ENCODE measurements around the gene CYP1A2. TPM values are rescaled to one million over a fixed set of nuclear protein-coding genes. Genes with fewer than 3 reads are reported as not detected.

Gene CYP1A2
- not detected in 2 replicates for polyA plus RNA-seq (2012; rRNA removed)
- not detected in 2 replicates for polyA plus RNA-seq (2012; cell fraction: cytosol; rRNA removed)
- not detected in 2 replicates for polyA plus RNA-seq (2012; cell fraction: nucleus; rRNA removed)

DNA sequence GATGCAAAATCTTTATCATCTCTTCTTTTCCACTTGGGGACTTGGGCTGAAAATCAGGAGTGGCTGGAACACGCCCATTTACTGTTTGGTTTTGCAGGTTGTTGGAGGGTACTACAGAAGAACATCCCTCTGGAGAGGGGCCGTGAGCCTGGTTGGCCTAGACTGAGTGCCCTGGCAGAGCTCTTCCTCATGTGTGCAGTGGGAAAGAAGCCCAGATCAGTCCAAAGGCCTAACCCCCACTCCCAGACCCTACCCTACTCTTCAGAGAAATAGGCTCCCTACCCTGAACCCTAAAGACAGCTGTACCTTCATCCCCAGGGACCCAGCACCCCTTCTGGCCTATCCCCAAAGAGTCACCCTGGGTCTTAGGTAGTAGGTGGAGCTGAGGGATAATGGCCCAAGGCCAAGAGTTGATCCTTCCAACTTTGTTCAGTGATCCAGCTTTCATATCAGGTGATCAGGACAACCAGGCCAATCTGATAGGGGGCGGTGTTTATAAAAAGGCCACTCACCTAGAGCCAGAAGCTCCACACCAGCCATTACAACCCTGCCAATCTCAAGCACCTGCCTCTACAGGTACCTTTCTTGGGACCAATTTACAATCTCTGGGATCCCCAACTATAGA is at the start of gene CYP1A2:
CYP1A2 (plus strand) TSS at position 524 of the 625 bp plus-strand sequence. CDS start 894 bp downstream, outside the sequence.
- no peak for DNase-seq
- no peaks in the 10 kb centered on the region for H3K36me3 ChIP-seq (replicated peaks in 1 of 2; ENCODE audit: control insufficient read depth in 1 of 2, insufficient read depth in 2 of 2, low read length in 1 of 2)
- no peaks in the 10 kb centered on the region for H4K20me1 ChIP-seq (ENCODE audit: insufficient read depth)
- H3K27me3 ChIP-seq (ENCODE audit: insufficient read depth), result peaks cover 4% of the 10 kb centered on the region; the same call in 1 of the 2 replicates
- H3K4me3 ChIP-seq (ENCODE audit: low read depth in 2 of 2, low read length in 1 of 2), result no peak within 1 kb of the TSS
- H3K79me2 ChIP-seq (ENCODE audit: insufficient read depth), result no peaks in the 10 kb centered on the region
- 69% methylated on average over 2 of the region's 3 CpGs for WGBS (ENCODE audit: low lambda C conversion rate)
- ChIA-PET CTCF (interaction anchor here (0.6 to 3.3 kb wide), 5 partner anchors 9 to 938 kb away, joined by 3 to 24 read pairs (median 3); no protein-coding TSS in a partner anchor), POLR2A (no interaction called here)
- no peak for TF ChIP-seq MXI1 (IDR thresholded peaks at IDR 0.05; ENCODE audit: low read depth, low read length)
- TF ChIP-seq ELF1 (IDR thresholded peaks at IDR 0.05), result no peak
- no peak for TF ChIP-seq EZH2phosphoT487 (IDR thresholded peaks at IDR 0.05; ENCODE audit: borderline replicate concordance, low read depth)
- TF ChIP-seq, protein P1, sequence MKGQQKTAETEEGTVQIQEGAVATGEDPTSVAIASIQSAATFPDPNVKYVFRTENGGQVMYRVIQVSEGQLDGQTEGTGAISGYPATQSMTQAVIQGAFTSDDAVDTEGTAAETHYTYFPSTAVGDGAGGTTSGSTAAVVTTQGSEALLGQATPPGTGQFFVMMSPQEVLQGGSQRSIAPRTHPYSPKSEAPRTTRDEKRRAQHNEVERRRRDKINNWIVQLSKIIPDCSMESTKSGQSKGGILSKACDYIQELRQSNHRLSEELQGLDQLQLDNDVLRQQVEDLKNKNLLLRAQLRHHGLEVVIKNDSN (IDR thresholded peaks at IDR 0.05; ENCODE audit: borderline replicate concordance, low read depth), result no peak
- no peak for TF ChIP-seq TAF1 (IDR thresholded peaks at IDR 0.05; ENCODE audit: borderline replicate concordance, low read depth, low read length)
- TF ChIP-seq CHD2 (IDR thresholded peaks at IDR 0.05; ENCODE audit: low read length, partially characterized antibody), result no peak
- no peak for TF ChIP-seq SIN3A (IDR thresholded peaks at IDR 0.05; ENCODE audit: borderline replicate concordance, low read depth, low read length)
- TF ChIP-seq MAX (IDR thresholded peaks at IDR 0.05; ENCODE audit: low read depth), result no peak
- H3F3A ChIP-seq (replicated peaks; ENCODE audit: insufficient read depth), result peaks cover 10% of the 10 kb centered on the region
- H3K9ac ChIP-seq, result no peak within 1 kb of the TSS
- H3K4me1 ChIP-seq (ENCODE audit: control insufficient read depth in 1 of 2, insufficient read depth in 2 of 2, low read depth in 1 of 2, low read length in 1 of 2), result no peaks in the 10 kb centered on the region
- no peak within 1 kb of the TSS for H3K27ac ChIP-seq (ENCODE audit: low read depth in 2 of 2, low read length in 1 of 2)
- H3K9me2 ChIP-seq, result no peaks in the 10 kb centered on the region
- no peaks in the 10 kb centered on the region for H3K9me3 ChIP-seq
- no peak within 1 kb of the TSS for H2AFZ ChIP-seq (ENCODE audit: low read depth)
- no peak within 1 kb of the TSS for H3K4me2 ChIP-seq

DNA sequence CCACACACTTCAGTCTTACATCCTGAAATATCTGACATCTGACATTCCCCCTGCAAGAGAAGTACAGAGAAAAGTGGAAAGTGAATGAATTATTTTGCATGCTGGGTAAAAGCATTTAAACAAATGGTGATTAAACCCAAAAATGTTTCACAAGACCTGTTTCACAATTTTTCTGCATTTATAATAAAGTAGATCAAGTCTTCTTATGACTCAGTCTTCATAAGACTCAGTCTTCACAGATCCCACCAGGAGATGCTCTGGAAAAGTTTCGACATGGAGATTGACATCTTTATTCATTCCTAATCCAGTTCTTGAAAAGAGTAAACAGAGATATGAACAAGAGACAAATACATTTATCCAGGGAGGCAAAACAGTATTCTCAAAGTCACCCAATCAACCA is 39.6 kb upstream of the CYP1A2 start:
- POLR2A ChIA-PET, result no interaction called here
- TF ChIP-seq PBX3 (IDR thresholded peaks at IDR 0.05) (no peak), TCF12 (IDR thresholded peaks at IDR 0.05) (no peak), SMC3 (IDR thresholded peaks at IDR 0.05; ENCODE audit: low read depth, low read length) (no peak), ZBTB33 (IDR thresholded peaks at IDR 0.05; ENCODE audit: borderline replicate concordance, low read depth) (no peak), MEF2A (IDR thresholded peaks at IDR 0.05; ENCODE audit: borderline replicate concordance, low read depth) (no peak), FOXJ3 (CRISPR knock-in tag; IDR thresholded peaks at IDR 0.05) (no peak), RAD21 (IDR thresholded peaks at IDR 0.05; ENCODE audit: low read length) (no peak), NFIC (IDR thresholded peaks at IDR 0.05; ENCODE audit: borderline replicate concordance) (no peak), MXI1 (IDR thresholded peaks at IDR 0.05; ENCODE audit: low read depth, low read length) (no peak)
- TF ChIP-seq, protein P2, sequence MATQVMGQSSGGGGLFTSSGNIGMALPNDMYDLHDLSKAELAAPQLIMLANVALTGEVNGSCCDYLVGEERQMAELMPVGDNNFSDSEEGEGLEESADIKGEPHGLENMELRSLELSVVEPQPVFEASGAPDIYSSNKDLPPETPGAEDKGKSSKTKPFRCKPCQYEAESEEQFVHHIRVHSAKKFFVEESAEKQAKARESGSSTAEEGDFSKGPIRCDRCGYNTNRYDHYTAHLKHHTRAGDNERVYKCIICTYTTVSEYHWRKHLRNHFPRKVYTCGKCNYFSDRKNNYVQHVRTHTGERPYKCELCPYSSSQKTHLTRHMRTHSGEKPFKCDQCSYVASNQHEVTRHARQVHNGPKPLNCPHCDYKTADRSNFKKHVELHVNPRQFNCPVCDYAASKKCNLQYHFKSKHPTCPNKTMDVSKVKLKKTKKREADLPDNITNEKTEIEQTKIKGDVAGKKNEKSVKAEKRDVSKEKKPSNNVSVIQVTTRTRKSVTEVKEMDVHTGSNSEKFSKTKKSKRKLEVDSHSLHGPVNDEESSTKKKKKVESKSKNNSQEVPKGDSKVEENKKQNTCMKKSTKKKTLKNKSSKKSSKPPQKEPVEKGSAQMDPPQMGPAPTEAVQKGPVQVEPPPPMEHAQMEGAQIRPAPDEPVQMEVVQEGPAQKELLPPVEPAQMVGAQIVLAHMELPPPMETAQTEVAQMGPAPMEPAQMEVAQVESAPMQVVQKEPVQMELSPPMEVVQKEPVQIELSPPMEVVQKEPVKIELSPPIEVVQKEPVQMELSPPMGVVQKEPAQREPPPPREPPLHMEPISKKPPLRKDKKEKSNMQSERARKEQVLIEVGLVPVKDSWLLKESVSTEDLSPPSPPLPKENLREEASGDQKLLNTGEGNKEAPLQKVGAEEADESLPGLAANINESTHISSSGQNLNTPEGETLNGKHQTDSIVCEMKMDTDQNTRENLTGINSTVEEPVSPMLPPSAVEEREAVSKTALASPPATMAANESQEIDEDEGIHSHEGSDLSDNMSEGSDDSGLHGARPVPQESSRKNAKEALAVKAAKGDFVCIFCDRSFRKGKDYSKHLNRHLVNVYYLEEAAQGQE (IDR thresholded peaks at IDR 0.05; ENCODE audit: low read depth, low read length), result no peak

More for the DNA sequence above, 39.6 kb upstream of the CYP1A2 start:
- H3K9ac ChIP-seq, result no peak overlapping the region
- CTCF ChIA-PET, result no interaction called here
- no peaks in the 10 kb centered on the region for H4K20me1 ChIP-seq (ENCODE audit: insufficient read depth)
- H3F3A ChIP-seq (replicated peaks; ENCODE audit: insufficient read depth), result no peaks in the 10 kb centered on the region
- no peak overlapping the region for H3K27ac ChIP-seq (ENCODE audit: low read depth in 2 of 2, low read length in 1 of 2)
- H3K4me1 ChIP-seq (ENCODE audit: control insufficient read depth in 1 of 2, insufficient read depth in 2 of 2, low read depth in 1 of 2, low read length in 1 of 2), result no peaks in the 10 kb centered on the region
- H3K9me3 ChIP-seq, result no peaks in the 10 kb centered on the region
- H2AFZ ChIP-seq (ENCODE audit: low read depth), result no peak overlapping the region
- 0% methylated on average over 1 of the region's 1 CpG for WGBS (ENCODE audit: low lambda C conversion rate)
- H3K9me2 ChIP-seq, result no peaks in the 10 kb centered on the region
- H3K36me3 ChIP-seq (replicated peaks in 1 of 2; ENCODE audit: control insufficient read depth in 1 of 2, insufficient read depth in 2 of 2, low read length in 1 of 2), result no peaks in the 10 kb centered on the region
- no peak overlapping the region for H3K4me2 ChIP-seq
- no peaks in the 10 kb centered on the region for H3K79me2 ChIP-seq (ENCODE audit: insufficient read depth)
- peaks cover 22% of the 10 kb centered on the region; the same call in 1 of the 2 replicates for H3K27me3 ChIP-seq (ENCODE audit: insufficient read depth)
- no peak for DNase-seq
- H3K4me3 ChIP-seq (ENCODE audit: low read depth in 2 of 2, low read length in 1 of 2), result no peak overlapping the region

Measured in SK-N-SH (cell line).